K562 (cell line): ENCODE results near the gene C1QTNF8.

Experiments used
- ATF6 ChIP-seq: sonication (generic); formaldehyde crosslinking; IDR thresholded peaks from 2 replicates; pipeline ENCODE4 v1.4.0; 2020; ENCODE audit warnings: mild to moderate bottlenecking, missing genetic modification reagents
- CAMTA2 ChIP-seq: fragments of 250-450 bp; sonication (Bioruptor Pico); conservative IDR thresholded peaks from 2 replicates; pipeline ENCODE4 v1.5.1; 2022
- CHCHD3 ChIP-seq: fragments of 250-450 bp; sonication (Bioruptor Pico); IDR thresholded peaks from 2 replicates; pipeline ENCODE4 v2.1.2; 2022; ENCODE audit warnings: mild to moderate bottlenecking
- CTCF ChIP-seq, 3 experiments: IDR thresholded peaks in 2 of 3; conservative IDR thresholded peaks in 1 of 3; 2 replicates each; pipeline ENCODE4 v1.5.1; 2011 to 2012; ENCODE audit warnings: low read length in 3 of 3, mild to moderate bottlenecking in 3 of 3, control low read depth in 2 of 3, improper control_type of control experiment in 1 of 3, inconsistent platforms in 1 of 3, low read depth in 1 of 3, mixed read lengths in 1 of 3, moderate library complexity in 1 of 3; ENCODE audit not compliant: insufficient read depth in 2 of 3
- EHMT2 ChIP-seq: fragments of 450-650 bp; IDR thresholded peaks from 2 replicates; pipeline ENCODE4 v1.6.1; 2018; ENCODE audit warnings: antibody characterized with exemption
- FOXM1 ChIP-seq, 2 experiments: fragments of 450-650 bp in 1 of 2; sonication (generic) in 1 of 2; formaldehyde crosslinking in 1 of 2; IDR thresholded peaks; 2 replicates each; pipeline versions ENCODE4 v1.6.1 to v1.9.0; 2017 to 2022; ENCODE audit warnings: low read depth in 2 of 2, mild to moderate bottlenecking in 2 of 2, missing genetic modification reagents in 1 of 2, moderate library complexity in 1 of 2
- MXI1 ChIP-seq: IDR thresholded peaks from 2 replicates; pipeline ENCODE4 v1.6.1; 2011; ENCODE audit warnings: low read depth, mild to moderate bottlenecking, improper control_type of control experiment, low read length
- NFE2L1 ChIP-seq: fragments of 450-650 bp; IDR thresholded peaks from 2 replicates; pipeline ENCODE4 v1.6.1; 2016; ENCODE audit warnings: missing genetic modification characterization, low read depth, mild to moderate bottlenecking, missing compliant biosample characterization, moderate library complexity, borderline replicate concordance
- NRF1 ChIP-seq, 2 experiments: fragments of 450-650 bp; IDR thresholded peaks in 1 of 2; conservative IDR thresholded peaks in 1 of 2; 2 replicates each; pipeline ENCODE4 v1.6.1; 2014; ENCODE audit warnings: mild to moderate bottlenecking in 2 of 2
- POLR2A ChIP-seq: fragments of 450-650 bp; conservative IDR thresholded peaks from 2 replicates; pipeline ENCODE4 v1.6.1; 2016
- RNF2 ChIP-seq: sonication (generic); IDR thresholded peaks from 2 replicates; pipeline ENCODE4 v1.6.1; 2016
- SREBF2 ChIP-seq: sonication (generic); formaldehyde crosslinking; IDR thresholded peaks from 2 replicates; pipeline ENCODE4 v1.4.0; 2020; ENCODE audit warnings: mild to moderate bottlenecking, missing genetic modification reagents
- SRF ChIP-seq, 2 experiments: fragments of 250-450, 450-650 bp in 1 of 2; sonication (Bioruptor Pico) in 1 of 2; sonication (generic) in 1 of 2; formaldehyde crosslinking; IDR thresholded peaks; 2 replicates each; pipeline versions ENCODE4 v1.5.0 to v1.5.1; 2020 to 2022; ENCODE audit warnings: mild to moderate bottlenecking in 1 of 2, missing genetic modification reagents in 1 of 2
- TCF7L2 ChIP-seq: fragments of 150-350 bp; IDR thresholded peaks from 2 replicates; pipeline ENCODE4 v1.6.1; 2016; ENCODE audit warnings: low read depth, mild to moderate bottlenecking, low read length, moderate library complexity

GRCh38 chr16:1134776-1135458 lies 38.9 kb upstream of the C1QTNF8 start:
- TF ChIP-seq FOXM1 (IDR thresholded peaks at IDR 0.05; ENCODE audit: low read depth) = no peak
- no peak for TF ChIP-seq FOXM1 (CRISPR knock-in tag; IDR thresholded peaks at IDR 0.05; ENCODE audit: low read depth)
- TF ChIP-seq CTCF (IDR thresholded peaks at IDR 0.05 in 2 of 3, conservative IDR thresholded peaks at IDR 0.05 in 1 of 3; ENCODE audit: insufficient read depth in 2 of 3, low read depth in 1 of 3, low read length in 3 of 3) = no peak
- no peak for TF ChIP-seq SRF (CRISPR knock-in tag; IDR thresholded peaks at IDR 0.05)
- TF ChIP-seq MXI1 = no peak
- TF ChIP-seq EHMT2 = no peak
- TF ChIP-seq TCF7L2 = no peak
- no peak for TF ChIP-seq CAMTA2 (CRISPR knock-in tag)
- no peak for TF ChIP-seq NRF1 (conservative IDR thresholded peaks at IDR 0.05 in 1 of 2, IDR thresholded peaks at IDR 0.05 in 1 of 2)
- no peak for TF ChIP-seq NFE2L1 (tag)
- no peak for TF ChIP-seq SREBF2 (CRISPR knock-in tag)
- TF ChIP-seq ATF6 (CRISPR knock-in tag) = no peak
- TF ChIP-seq POLR2A = no peak
- TF ChIP-seq RNF2 = no peak
- no peak for TF ChIP-seq CHCHD3 (CRISPR knock-in tag)
